Naive B cell (primary cell): ENCODE data around the gene BTNL8. TPM values are rescaled to one million over a fixed set of nuclear protein-coding genes. Genes with fewer than 3 reads are reported as not detected.
A peak's percentile ranks its signal among the peaks of the same experiment; 100 is the strongest.

Source experiments
- ATAC-seq, 2 donors: fragments of 150-1000 bp; cut with Tn5 transposase; 2 replicates each; pipeline ENCODE4 v1.10.0; 2021; ENCODE audit warnings: low read depth in 2 of 2, mild to moderate bottlenecking in 2 of 2, moderate library complexity in 2 of 2
- DNase-seq: peaks from one replicate; pipeline ENCODE4 v3.0.0; 2022
- H3K27ac Mint-ChIP-seq, 6 donors: one replicate each; pipeline ENCODE4 v1.8.0; 2020 to 2022; ENCODE audit warnings: mild to moderate bottlenecking in 6 of 6, mixed read lengths in 6 of 6, moderate library complexity in 5 of 6, inconsistent platforms in 2 of 6
- H3K27me3 Mint-ChIP-seq, 3 donors: one replicate each; pipeline ENCODE4 v1.8.0; 2021 to 2022; ENCODE audit warnings: mixed read lengths in 3 of 3, mild to moderate bottlenecking in 1 of 3
- H3K36me3 Mint-ChIP-seq, 2 donors: one replicate each; pipeline ENCODE4 v1.8.0; 2020 to 2022; ENCODE audit warnings: mixed read lengths in 2 of 2, inconsistent platforms in 1 of 2, mild to moderate bottlenecking in 1 of 2
- H3K4me1 Mint-ChIP-seq, 3 donors: one replicate each; pipeline ENCODE4 v1.8.0; 2020 to 2022; ENCODE audit warnings: mixed read lengths in 3 of 3, inconsistent platforms in 1 of 3, mild to moderate bottlenecking in 1 of 3, moderate library complexity in 1 of 3
- H3K4me3 Mint-ChIP-seq, 8 donors: one replicate each; pipeline ENCODE4 v1.8.0; 2020 to 2022; ENCODE audit warnings: mild to moderate bottlenecking in 8 of 8, mixed read lengths in 8 of 8, moderate library complexity in 8 of 8, inconsistent platforms in 2 of 8
- H3K9me3 Mint-ChIP-seq, 7 donors: one replicate each; pipeline ENCODE4 v1.8.0; 2020 to 2022; ENCODE audit warnings: mixed read lengths in 7 of 7, mild to moderate bottlenecking in 5 of 7, inconsistent platforms in 2 of 7, moderate library complexity in 1 of 7
- polyA plus RNA-seq, 6 donors: library from polyadenylated mRNA; unstranded; fragments of 300-500 nt; fragmentation: Illumina TruSeq; gene quantifications; one replicate each; pipeline ENCODE4 v1.2.3, GENCODE V29; 2021; ENCODE audit warnings: low read depth in 6 of 6

Gene BTNL8
- polyA plus RNA-seq, 6 donors from 2014 or later = not detected

DNA sequence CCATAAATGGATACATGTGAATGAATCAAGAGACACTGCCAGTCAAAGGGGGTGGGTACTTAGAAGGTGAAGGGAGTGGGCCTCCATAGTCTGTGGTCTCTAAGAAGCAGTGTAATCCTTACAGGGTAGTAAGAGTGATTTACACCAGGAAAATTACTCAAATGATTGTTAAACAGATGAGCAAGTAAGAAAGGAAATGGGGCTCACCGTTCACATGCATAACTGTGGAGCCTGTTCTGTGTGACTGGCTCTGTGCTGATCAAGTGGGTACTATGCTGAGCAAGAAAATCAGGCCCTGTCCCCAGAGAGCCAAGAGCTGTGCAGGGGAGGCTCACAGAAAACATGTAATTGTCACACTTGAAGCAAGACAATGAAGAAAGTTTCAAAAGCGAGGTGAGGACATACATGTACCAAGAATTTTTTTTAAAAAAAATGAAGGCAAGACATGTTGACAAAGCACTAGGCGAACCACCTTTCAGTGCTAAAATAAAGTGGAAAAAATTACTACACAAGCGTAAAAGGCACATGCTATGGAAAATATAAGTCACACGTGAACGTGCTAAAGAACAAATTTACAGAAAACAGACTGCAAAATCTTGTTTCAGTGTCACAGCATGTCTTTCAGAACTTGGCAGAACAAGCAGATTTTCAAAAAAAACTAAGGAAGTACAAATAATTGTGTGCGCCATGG lies 2.5 kb downstream of the BTNL8 start:
- Mint-ChIP-seq H3K9me3 (peaks cover 0 to 3% (median 0%) of the 10 kb centered on the region in 7 donors), H3K36me3 (no peaks in the 10 kb centered on the region), H3K4me3 (no peak overlapping the region), H3K27ac (no peak overlapping the region), H3K4me1 (peaks cover 0 to 3% (median 0%) of the 10 kb centered on the region in 3 donors), H3K27me3 (peaks cover 6 to 20% (median 17%) of the 10 kb centered on the region in 3 donors)
- ATAC-seq (no peak), DNase-seq (no peak)

- Mint-ChIP-seq H3K9me3 (peaks cover 0 to 2% (median 0%) of the 10 kb centered on the region in 7 donors), H3K36me3 (no peaks in the 10 kb centered on the region), H3K4me3 (no peak overlapping the region), H3K27me3 (peaks cover 28 to 40% (median 33%) of the 10 kb centered on the region in 3 donors), H3K27ac (no peak overlapping the region), H3K4me1 (no peaks in the 10 kb centered on the region)
- ATAC-seq (no peak), DNase-seq (no peak)
Measured at GRCh38 chr5:180908400-180908799, 9.4 kb downstream of the BTNL8 start.

- Mint-ChIP-seq H3K27ac (no peak overlapping the region), H3K27me3 (peaks cover 30 to 40% (median 34%) of the 10 kb centered on the region in 3 donors), H3K36me3 (no peaks in the 10 kb centered on the region), H3K4me1 (no peaks in the 10 kb centered on the region), H3K4me3 (no peak overlapping the region), H3K9me3 (peaks cover 0 to 2% (median 0%) of the 10 kb centered on the region in 7 donors)
- DNase-seq (no peak), ATAC-seq (no peak)
Measured at GRCh38 chr5:180908998-180909731, 10.2 kb downstream of the BTNL8 start.

DNA sequence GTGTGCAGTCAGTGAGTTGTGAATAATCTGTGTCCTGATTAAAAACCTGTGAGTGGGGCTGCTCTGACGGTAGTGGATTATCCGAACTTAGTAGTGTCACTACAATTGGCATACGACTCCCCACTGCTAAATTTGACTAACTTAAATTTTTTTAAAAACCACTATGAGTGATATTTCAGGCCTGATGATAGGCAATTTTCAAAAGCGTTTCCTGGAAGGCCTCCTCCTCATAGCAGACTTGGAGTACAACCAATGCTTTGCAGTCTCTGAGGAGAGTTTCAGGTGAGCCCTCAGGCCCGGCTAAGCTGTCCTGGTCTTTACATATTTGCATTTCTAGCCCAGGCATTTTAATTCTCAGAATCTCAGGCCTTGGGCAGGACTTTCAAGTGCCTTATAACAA lies 10.8 kb downstream of the BTNL8 start:
- Mint-ChIP-seq H3K27ac (no peak overlapping the region), H3K4me3 (no peak overlapping the region), H3K36me3 (no peaks in the 10 kb centered on the region), H3K9me3 (peaks cover 0 to 2% (median 0%) of the 10 kb centered on the region in 7 donors), H3K27me3 (peaks cover 30 to 40% (median 34%) of the 10 kb centered on the region in 3 donors), H3K4me1 (no peaks in the 10 kb centered on the region)
- ATAC-seq = no peak
- DNase-seq = no peak

DNA sequence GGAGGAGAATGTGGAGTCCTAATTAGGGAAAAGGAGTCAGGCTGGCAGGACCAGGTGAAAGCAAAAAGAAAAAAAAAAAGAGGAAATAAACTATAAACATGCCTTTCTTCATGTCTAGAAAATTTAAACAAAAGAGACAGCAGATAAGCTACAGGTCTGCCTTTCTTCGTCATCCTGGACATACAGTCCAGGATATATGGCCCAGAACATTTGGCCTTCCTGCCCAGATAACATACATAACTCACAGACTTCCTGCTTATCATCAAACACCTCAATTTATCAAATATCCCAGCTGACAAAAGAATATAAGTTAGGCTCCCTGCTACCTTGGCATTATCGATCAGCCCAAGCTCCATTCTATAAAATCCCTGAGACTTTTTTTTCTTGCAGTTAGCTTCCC lies 11.2 kb downstream of the BTNL8 start:
- H3K27ac Mint-ChIP-seq = no peak overlapping the region
- H3K27me3 Mint-ChIP-seq = peaks cover 30 to 41% (median 34%) of the 10 kb centered on the region in 3 donors
- ATAC-seq = no peak
- no peak overlapping the region for H3K4me3 Mint-ChIP-seq
- DNase-seq = no peak
- H3K9me3 Mint-ChIP-seq = peaks cover 0 to 2% (median 0%) of the 10 kb centered on the region in 7 donors
- no peaks in the 10 kb centered on the region for H3K4me1 Mint-ChIP-seq
- no peaks in the 10 kb centered on the region for H3K36me3 Mint-ChIP-seq

DNA sequence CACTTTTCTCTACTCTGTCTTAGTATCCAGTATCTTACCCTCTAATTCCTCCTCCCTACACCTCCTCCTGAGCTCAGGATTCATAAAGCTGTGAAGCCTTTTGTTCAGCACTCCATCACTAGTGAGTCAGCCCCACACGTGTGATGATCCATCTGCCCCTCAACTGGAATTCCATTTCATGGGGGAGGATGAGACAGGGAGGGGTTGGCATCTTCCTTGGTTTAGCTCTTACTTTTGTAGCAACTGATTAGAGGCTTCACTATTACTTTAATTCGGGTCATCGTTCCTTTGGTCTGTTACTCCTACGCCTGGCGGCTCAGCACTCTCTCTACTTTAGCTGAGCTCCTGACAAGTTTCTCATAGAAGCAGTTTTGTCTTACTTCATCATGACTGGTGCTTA lies 11.8 kb downstream of the BTNL8 start:
- Mint-ChIP-seq H3K27ac (no peak overlapping the region), H3K27me3 (peaks cover 32 to 46% (median 40%) of the 10 kb centered on the region in 3 donors), H3K4me3 (no peak overlapping the region), H3K9me3 (peaks cover 0 to 2% (median 0%) of the 10 kb centered on the region in 7 donors), H3K36me3 (no peaks in the 10 kb centered on the region), H3K4me1 (no peaks in the 10 kb centered on the region)
- ATAC-seq (no peak), DNase-seq (no peak)

GRCh38 chr5:180914646-180915045 lies 15.7 kb downstream of the BTNL8 start:
- Mint-ChIP-seq H3K4me1 (no peaks in the 10 kb centered on the region), H3K36me3 (no peaks in the 10 kb centered on the region), H3K9me3 (peaks cover 0 to 2% (median 0%) of the 10 kb centered on the region in 7 donors), H3K4me3 (no peak overlapping the region), H3K27ac (no peak overlapping the region), H3K27me3 (peaks cover 26 to 37% (median 34%) of the 10 kb centered on the region in 3 donors)
- no peak for ATAC-seq
- no peak for DNase-seq

GRCh38 chr5:180915924-180916323 lies 17.0 kb downstream of the BTNL8 start:
- DNase-seq = no peak
- peaks cover 0 to 5% (median 0%) of the 10 kb centered on the region in 7 donors for H3K9me3 Mint-ChIP-seq
- H3K36me3 Mint-ChIP-seq = no peaks in the 10 kb centered on the region
- H3K4me1 Mint-ChIP-seq = no peaks in the 10 kb centered on the region
- peak overlapping the region in 1 of 6 donors; percentile 12 for H3K27ac Mint-ChIP-seq
- peaks cover 21 to 27% (median 26%) of the 10 kb centered on the region in 3 donors for H3K27me3 Mint-ChIP-seq
- no peak overlapping the region for H3K4me3 Mint-ChIP-seq
- ATAC-seq = no peak

GRCh38 chr5:180918380-180918779 lies 19.4 kb downstream of the BTNL8 start:
- Mint-ChIP-seq H3K4me1 (no peaks in the 10 kb centered on the region), H3K27ac (no peak overlapping the region), H3K4me3 (no peak overlapping the region), H3K9me3 (peaks cover 7 to 22% (median 13%) of the 10 kb centered on the region in 7 donors), H3K36me3 (peaks cover 0 to 9% of the 10 kb centered on the region in 2 donors), H3K27me3 (peaks cover 11 to 19% (median 15%) of the 10 kb centered on the region in 3 donors)
- DNase-seq = no peak
- ATAC-seq = no peak

DNA sequence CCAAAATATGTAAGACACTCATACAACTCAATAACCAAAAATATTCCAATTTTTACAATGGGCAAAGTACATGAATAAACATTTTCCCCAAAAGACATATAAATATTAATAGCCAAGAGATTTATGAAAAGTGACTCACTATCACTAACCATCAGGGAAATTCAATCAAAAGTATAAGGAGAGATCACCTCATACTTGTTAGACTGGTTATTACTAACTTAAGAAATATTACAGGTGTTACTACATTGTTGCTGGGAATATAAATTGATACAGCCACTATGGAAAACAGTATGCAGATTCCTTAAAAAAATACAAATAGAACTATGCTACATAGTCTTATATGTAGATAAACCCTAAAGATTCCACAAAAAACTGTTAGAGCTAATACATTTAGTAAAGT lies 21.8 kb downstream of the BTNL8 start:
- ATAC-seq (no peak), DNase-seq (no peak)
- H3K36me3 Mint-ChIP-seq = peaks cover 0 to 22% of the 10 kb centered on the region in 2 donors
- no peak overlapping the region for H3K4me3 Mint-ChIP-seq
- H3K4me1 Mint-ChIP-seq = no peaks in the 10 kb centered on the region
- H3K27me3 Mint-ChIP-seq = peaks cover 9 to 22% (median 17%) of the 10 kb centered on the region in 3 donors
- H3K9me3 Mint-ChIP-seq = peaks cover 7 to 36% (median 26%) of the 10 kb centered on the region in 7 donors
- no peak overlapping the region for H3K27ac Mint-ChIP-seq

GRCh38 chr5:180922932-180923331 lies 24.0 kb downstream of the BTNL8 start:
- peaks cover 7 to 53% (median 36%) of the 10 kb centered on the region in 7 donors for H3K9me3 Mint-ChIP-seq
- peaks cover 0 to 22% of the 10 kb centered on the region in 2 donors for H3K36me3 Mint-ChIP-seq
- no peaks in the 10 kb centered on the region for H3K4me1 Mint-ChIP-seq
- H3K4me3 Mint-ChIP-seq = no peak overlapping the region
- H3K27ac Mint-ChIP-seq = no peak overlapping the region
- peaks cover 9 to 36% (median 27%) of the 10 kb centered on the region in 3 donors for H3K27me3 Mint-ChIP-seq
- no peak for ATAC-seq
- no peak for DNase-seq

GRCh38 chr5:180932660-180933059 lies 33.7 kb downstream of the BTNL8 start:
- no peak overlapping the region for H3K27ac Mint-ChIP-seq
- no peaks in the 10 kb centered on the region for H3K4me1 Mint-ChIP-seq
- H3K36me3 Mint-ChIP-seq = peaks cover 4 to 9% of the 10 kb centered on the region in 2 donors
- ATAC-seq = no peak
- no peak for DNase-seq
- no peak overlapping the region for H3K4me3 Mint-ChIP-seq
- H3K27me3 Mint-ChIP-seq = peaks cover 13 to 42% (median 41%) of the 10 kb centered on the region in 3 donors
- peaks cover 7 to 65% (median 42%) of the 10 kb centered on the region in 7 donors for H3K9me3 Mint-ChIP-seq

- Mint-ChIP-seq H3K27me3 (peaks cover 11 to 45% (median 38%) of the 10 kb centered on the region in 3 donors), H3K4me3 (no peak overlapping the region), H3K36me3 (peaks cover 16 to 19% of the 10 kb centered on the region in 2 donors), H3K9me3 (peaks cover 15 to 81% (median 48%) of the 10 kb centered on the region in 7 donors), H3K4me1 (no peaks in the 10 kb centered on the region), H3K27ac (no peak overlapping the region)
- DNase-seq (no peak), ATAC-seq (no peak)
Measured at GRCh38 chr5:180935203-180935602, 36.2 kb downstream of the BTNL8 start.

DNA sequence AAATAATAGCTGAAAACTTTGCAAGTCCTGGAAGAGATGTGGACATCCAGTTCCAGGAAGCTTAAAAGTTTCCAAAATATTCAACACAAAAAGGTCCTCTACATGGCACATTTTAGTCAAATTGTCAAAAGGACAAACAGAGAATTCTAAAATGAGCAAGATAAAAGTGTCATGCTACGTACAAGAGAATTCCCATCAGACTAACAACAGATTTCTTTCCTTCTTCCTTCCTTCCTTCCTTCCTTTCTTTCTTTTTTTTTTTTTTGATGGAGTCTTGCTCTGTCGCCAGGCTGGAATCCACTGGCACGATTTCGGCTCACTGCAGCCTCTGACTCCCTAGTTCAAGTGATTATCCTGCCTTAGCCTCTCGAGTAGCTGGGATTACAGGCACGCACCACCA lies 39.3 kb downstream of the BTNL8 start:
- DNase-seq (no peak), ATAC-seq (no peak)
- Mint-ChIP-seq H3K36me3 (peaks cover 11 to 19% of the 10 kb centered on the region in 2 donors), H3K27ac (no peak overlapping the region), H3K4me3 (no peak overlapping the region), H3K9me3 (peaks cover 8 to 65% (median 50%) of the 10 kb centered on the region in 7 donors), H3K27me3 (peaks cover 27 to 58% (median 56%) of the 10 kb centered on the region in 3 donors), H3K4me1 (no peaks in the 10 kb centered on the region)
